ENCODE measurements around the gene KIF26B.

DNA sequence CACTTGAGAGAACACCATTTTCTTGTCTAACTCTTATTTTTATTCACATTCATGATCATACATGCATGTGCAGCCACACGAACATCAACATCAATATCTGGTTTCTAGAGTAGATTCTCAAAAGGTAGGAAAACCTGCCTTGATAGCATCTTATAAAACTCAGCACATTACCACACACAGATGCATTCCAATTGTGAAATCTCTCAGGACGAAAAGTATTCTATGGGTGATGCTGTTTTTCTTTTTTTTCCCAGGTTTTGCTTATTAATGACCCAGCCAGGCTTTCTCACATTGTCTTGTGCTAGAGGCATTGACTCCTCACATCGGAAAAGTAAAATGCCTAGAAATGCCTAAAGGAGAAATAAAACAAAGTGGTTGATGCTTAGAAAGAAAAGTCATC is 562.8 kb downstream of the KIF26B start:
- TF ChIP-seq CTCF (optimal IDR thresholded peaks at IDR 0.05 in 1 of 3, IDR thresholded peaks at IDR 0.05 in 1 of 3, conservative IDR thresholded peaks at IDR 0.05 in 1 of 3; ENCODE audit: extremely low read depth in 1 of 3, insufficient read depth in 2 of 3, low read length in 3 of 3) (no peak), EZH2 (IDR thresholded peaks at IDR 0.05; ENCODE audit: low read length) (no peak)
